GM21786 (cell line): ENCODE measurements around the gene RNF141.
A peak's percentile ranks its signal among the peaks of the same experiment; 100 is the strongest.

Experiments used
- ATAC-seq: cut with Tn5 transposase; IDR thresholded peaks from one replicate; pipeline ENCODE4 v1.9.1; 2021; ENCODE audit not compliant: unreplicated experiment

The RNF141 gene

GRCh38 chr11:10526974-10527918, 13.7 kb downstream of the RNF141 start:
- peak; percentile 92 for ATAC-seq

- ATAC-seq: no peak
These were observed 16.5 kb downstream of the RNF141 start for GRCh38 chr11:10524471-10524870.

GRCh38 chr11:10522921-10523320, 18.1 kb downstream of the RNF141 start:
- ATAC-seq: no peak

- ATAC-seq: no peak
These were observed 18.7 kb downstream of the RNF141 start for GRCh38 chr11:10522276-10522675.

- no peak for ATAC-seq
These were observed 20.4 kb downstream of the RNF141 start for GRCh38 chr11:10520562-10520961.

GRCh38 chr11:10519630-10520029, 21.4 kb downstream of the RNF141 start:
- ATAC-seq: no peak

GRCh38 chr11:10518891-10519290, 22.1 kb downstream of the RNF141 start:
- ATAC-seq: no peak

GRCh38 chr11:10518123-10518522, 22.9 kb downstream of the RNF141 start:
- ATAC-seq: no peak

- no peak for ATAC-seq
These were observed 25.6 kb downstream of the RNF141 start for GRCh38 chr11:10515418-10515817.

- ATAC-seq: no peak
These were observed 26.3 kb downstream of the RNF141 start for GRCh38 chr11:10514709-10515108.

GRCh38 chr11:10514202-10514601, 26.8 kb downstream of the RNF141 start:
- no peak for ATAC-seq

GRCh38 chr11:10511181-10511621, 29.8 kb downstream of the RNF141 start:
- ATAC-seq: no peak

- no peak for ATAC-seq
These were observed 35.0 kb downstream of the RNF141 start for GRCh38 chr11:10506008-10506370.

- no peak for ATAC-seq
These were observed 35.5 kb downstream of the RNF141 start for GRCh38 chr11:10505278-10506007.

GRCh38 chr11:10504490-10504889, 36.5 kb downstream of the RNF141 start:
- no peak for ATAC-seq

- ATAC-seq: no peak
These were observed 37.1 kb downstream of the RNF141 start for GRCh38 chr11:10503777-10504480.

- ATAC-seq: no peak
These were observed 37.8 kb downstream of the RNF141 start for GRCh38 chr11:10503221-10503620.

GRCh38 chr11:10502770-10503169, 38.2 kb downstream of the RNF141 start:
- ATAC-seq: no peak

GRCh38 chr11:10502065-10502680, 38.8 kb downstream of the RNF141 start:
- no peak for ATAC-seq

- no peak for ATAC-seq
These were observed 40.0 kb downstream of the RNF141 start for GRCh38 chr11:10500757-10501684.
